GM12892 (cell line): ENCODE results near the gene APLNR.

Experiments
- POLR2A ChIP-seq: IDR thresholded peaks from 2 replicates; pipeline ENCODE4 v1.6.1; 2011; ENCODE audit warnings: low read depth, low read length, control low read depth
- POLR2AphosphoS5 ChIP-seq: IDR thresholded peaks from 2 replicates; pipeline ENCODE4 v1.6.1; 2011; ENCODE audit warnings: low read depth, low read length, control low read depth

- TF ChIP-seq POLR2A: no peak
- TF ChIP-seq POLR2AphosphoS5: no peak
Observed at GRCh38 chr11:57231539-57232253, 5.4 kb downstream of the APLNR start.
